Measurements from ENCODE around the gene GLT1D1.

Gene GLT1D1

GRCh38 chr12:128856035-128856790 is 2.9 kb downstream of the GLT1D1 start:
- no peak for DNase-seq

DNA sequence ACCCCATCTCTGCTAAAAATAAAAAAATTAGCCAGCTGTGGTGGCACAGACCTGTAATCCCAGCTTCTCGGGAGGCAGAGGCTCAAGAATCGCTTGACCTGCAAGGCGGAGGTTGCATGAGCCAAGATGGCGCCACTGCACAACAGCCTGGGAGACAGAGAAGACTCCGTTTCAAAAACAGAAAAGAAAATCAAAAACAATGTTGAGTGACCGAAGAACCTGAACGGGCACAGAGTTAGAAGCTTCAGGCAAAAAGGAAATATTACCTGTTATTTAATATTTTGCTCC is 3.5 kb downstream of the GLT1D1 start:
- DNase-seq, result no peak

DNA sequence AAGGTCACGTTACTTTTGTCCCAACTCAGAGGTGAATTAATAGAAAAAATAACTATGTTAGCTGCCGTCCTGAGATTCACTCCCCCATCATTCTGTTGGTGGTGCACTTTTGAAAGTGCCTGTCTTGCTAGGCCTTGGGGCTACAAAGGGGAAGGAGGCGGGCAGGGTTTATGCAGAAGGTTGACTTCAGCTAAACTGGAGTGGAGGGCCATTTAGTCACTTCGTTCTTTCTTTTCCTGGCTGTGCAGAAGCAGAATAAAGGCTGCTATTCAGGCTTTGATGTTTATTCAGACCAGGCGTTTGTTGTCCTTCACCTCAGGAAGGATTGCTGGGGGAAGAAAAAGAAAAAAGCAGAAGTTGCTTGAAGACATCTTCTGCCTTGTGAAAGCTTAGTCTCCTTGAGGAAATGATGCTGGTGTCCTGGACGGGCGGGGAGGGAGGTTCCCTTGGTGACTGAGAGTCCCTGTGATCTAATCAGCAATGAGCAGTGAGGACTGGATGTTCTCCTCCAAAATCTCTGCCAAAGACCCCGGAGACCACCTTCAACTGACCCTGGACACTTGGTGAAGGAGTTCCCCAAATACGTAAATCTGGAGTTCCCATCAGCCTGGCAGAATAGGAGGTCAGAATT is 4.0 kb downstream of the GLT1D1 start:
- no peak for DNase-seq

GRCh38 chr12:128859311-128859710 is 6.0 kb downstream of the GLT1D1 start:
- DNase-seq, result no peak

DNA sequence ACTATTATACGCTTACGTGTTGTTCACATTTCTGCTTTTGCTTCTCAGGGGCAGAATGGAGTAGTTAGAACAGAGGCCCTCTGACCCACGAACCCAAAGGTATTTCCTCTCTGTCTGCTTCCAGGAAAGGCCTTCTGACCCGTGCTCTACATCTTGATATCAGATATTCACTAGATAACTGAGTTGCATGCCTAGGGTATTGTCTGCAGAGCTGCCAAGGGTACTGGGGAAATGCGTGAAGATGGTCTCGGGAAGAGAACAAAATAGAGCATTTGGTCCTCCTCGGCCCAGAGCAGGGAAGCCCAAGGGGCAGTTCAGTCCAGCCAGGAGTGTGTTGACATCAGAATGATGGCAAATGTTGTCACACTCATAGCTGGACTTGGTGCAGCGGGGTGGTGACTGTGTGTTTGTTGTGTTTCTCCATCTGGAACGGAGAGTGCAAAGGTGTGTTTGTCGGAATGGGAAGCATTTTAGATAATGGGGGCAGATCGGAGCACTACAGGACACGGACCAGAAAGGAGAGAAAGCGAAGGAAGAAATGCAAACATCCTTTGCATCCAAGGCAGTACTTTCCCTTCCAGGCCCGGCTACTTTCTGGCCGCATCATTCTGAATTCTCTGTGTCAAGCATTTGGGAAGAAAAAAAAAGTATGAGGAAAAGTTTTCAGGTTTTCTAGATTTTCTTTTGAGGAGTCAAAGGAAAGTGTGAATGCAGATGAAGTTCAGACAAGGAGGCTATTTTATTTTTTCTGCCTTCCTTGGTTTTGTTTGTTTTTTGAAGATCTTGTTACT is 8.1 kb downstream of the GLT1D1 start:
- no peak for DNase-seq

GRCh38 chr12:128863957-128864356 is 10.7 kb downstream of the GLT1D1 start:
- no peak for DNase-seq

DNA sequence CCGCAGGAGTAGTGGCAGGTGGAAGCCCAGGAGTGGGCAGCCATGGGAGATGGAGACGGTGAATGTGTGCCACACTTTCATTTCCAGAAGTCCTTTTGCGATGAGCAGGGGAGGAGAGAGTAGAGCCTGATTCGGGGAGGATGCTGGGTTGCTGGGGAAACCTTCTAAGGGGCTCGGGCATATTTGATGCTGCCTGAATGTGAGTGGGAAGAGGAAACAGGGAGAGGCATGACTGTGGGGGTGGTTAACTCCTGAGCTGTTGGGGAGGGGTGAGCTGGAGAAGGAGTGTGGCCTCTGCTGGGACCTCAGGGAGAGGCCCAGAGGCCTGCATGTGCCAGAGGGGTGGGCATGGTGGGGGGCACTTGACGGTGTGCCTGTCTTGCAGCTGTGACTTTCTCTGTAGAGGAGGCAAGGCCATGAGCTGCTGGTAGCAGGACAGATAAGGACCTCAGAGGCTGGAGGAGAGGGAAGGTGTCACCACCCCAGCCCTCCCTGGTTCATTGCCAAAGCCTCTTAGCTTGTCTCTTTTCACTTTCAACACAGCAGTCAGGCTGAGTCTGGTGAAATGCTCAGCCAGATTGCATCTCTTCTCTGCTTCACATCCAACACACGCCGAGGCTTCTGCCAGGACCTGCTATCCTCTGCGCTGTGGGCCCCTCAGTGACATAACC is 11.4 kb downstream of the GLT1D1 start:
- no peak for DNase-seq

- DNase-seq, result no peak
Observed at GRCh38 chr12:128867466-128867865, 14.2 kb downstream of the GLT1D1 start.

DNA sequence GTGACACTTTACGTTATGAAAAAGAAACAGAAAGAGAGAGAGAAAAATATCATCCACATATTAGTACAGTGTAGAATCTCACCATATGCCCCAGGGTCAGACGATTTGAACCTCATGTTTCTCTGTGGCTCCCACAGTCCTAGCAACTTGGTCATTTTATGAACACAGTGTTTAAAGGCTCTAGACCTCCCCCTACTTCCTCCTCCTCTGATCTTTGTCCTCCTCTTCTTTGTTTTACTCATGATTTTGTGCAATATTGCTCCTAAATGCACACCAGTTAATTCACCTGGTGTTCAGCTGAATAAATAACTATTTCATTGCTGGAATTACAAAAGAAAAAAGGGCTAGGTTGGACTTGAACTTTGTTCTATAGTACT is 18.2 kb downstream of the GLT1D1 start:
- no peak for DNase-seq

DNA sequence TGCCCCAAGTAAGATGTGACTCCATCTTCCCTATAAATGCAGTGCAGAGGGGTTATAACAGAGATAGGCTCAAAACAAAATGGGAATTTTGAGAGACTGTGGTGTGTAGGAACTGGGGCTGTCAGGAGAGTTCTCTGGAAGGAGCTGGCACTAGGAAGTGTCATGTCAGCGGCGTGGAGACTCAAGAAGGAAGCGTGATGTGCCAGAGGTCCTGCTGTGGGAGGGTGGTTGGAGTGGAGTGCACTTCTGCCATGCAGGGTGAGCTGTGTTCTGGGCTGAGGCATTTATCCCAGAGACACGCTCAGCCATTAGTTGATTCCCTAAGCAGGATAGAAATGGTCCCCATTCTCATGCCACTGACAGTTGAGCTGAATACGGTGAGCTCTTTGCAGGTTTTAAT is 19.0 kb downstream of the GLT1D1 start:
- no peak for DNase-seq

GRCh38 chr12:128876559-128876958 is 23.3 kb downstream of the GLT1D1 start:
- no peak for DNase-seq

DNA sequence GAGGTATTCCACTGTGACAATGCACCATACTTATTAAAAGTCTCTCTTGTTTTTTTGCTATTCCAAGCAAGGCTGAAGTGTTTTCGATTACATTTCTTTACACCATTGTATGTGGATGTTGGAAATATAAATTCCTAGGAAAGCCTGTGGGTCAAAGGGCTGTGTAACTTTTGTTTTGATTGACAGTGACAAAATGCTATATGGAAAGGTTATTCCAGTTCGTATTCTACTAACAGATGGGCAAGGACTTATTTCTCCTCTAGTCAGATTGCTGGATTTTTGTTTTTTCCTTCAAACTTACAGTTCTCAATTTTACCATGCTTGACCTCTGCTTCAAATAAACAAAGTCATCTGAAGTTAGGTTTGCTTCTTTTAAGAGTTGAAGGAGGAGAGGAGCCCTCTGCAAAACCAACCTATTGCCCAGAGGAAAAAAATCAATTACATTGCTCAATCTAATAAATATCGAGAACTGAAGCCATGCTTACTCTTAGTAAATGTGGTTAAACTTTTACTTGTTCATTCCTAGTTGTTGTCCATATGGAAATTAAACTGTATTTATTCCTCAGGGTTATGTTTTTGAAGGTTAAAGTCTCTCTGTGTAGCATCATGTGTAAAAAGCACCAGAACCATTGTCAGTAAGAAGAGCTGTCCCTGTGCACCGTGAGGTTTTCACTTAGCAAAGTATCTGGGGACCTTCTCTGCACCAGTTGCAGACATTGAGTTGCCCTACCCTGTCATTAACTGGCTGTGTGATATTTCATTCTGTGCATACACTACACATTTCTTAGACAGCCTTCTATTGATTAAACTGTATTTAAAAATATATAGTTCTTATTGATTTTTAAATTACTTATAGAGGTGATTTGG is 26.9 kb downstream of the GLT1D1 start:
- DNase-seq, result no peak

GRCh38 chr12:128891856-128892255 is 38.6 kb downstream of the GLT1D1 start:
- DNase-seq, result no peak

DNA sequence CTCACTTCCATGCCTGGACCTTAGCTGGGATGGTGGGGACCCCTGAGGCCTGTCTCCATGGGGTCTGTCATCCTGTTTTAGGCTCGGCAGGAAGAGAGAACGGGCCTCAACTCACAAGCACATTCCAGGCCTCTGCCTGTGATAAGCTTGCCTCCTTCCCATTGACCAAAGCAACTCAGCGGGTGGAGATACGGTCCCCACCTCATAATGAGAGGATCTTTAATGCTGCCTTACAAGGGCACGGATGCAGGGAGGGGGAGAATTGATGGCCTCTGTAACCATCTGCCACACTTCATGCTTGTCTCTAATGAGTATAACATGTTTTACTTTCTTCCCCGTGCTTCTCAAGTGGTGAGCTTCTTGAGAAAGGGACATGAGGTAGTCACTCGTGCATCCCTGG is 50.0 kb downstream of the GLT1D1 start:
- no peak for DNase-seq

DNA sequence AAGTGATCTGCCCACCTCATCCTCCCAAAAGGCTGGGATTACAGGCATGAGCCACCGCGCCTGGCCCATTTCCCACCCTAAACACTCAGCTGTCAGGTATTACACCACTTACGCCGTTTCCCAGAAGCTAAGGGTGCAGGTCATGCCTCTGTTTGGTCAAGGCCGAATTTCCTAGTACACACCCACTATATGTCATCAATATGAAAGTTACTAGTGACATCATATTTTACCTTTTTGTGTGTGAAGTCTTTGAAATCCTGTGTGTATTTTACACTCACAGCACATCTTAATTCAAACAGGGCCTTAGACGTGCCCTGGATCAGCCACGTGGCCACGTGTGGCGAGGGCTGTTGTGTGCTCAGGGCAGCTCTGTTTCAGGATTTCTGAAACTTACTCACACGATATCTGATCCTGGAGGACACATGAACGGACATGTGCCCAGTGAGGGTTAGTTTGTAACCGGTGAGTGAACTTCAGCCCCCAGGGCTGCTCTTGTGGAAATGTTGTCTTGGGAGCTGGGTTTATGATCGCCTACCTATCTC is 51.8 kb downstream of the GLT1D1 start:
- DNase-seq, result no peak

DNA sequence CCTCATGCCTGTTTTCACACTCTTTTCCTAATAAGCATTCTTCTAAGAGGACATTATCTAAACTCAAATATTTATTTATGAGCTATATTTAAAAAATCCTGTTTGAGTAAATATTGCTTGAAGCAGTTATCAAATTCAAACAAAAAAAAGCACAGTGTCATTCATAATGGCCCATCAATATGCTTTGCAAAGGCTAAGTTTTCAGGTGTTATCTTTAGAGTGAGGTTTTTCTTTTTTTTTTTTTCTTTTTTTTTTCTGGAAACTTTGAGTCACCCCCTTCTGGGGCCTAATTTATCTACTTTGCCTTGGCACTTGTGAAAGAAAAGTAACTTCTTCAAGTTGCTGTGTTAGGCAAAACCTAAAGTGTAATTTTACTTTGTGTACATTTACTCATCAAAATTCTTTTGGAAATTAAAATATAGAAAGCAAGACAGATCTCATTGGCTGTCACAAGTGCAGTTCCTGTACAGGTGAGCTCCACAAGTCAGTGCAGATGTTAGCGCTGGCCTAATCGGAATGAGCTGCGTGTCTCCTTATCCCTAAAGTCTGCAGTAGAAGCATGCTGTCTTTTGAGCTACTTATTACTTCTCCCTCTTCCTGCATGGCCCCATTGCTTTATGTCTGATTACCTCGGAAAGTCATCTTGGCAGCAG is 53.3 kb downstream of the GLT1D1 start:
- no peak for DNase-seq

GRCh38 chr12:128908254-128908653 is 55.0 kb downstream of the GLT1D1 start:
- DNase-seq, result no peak

DNA sequence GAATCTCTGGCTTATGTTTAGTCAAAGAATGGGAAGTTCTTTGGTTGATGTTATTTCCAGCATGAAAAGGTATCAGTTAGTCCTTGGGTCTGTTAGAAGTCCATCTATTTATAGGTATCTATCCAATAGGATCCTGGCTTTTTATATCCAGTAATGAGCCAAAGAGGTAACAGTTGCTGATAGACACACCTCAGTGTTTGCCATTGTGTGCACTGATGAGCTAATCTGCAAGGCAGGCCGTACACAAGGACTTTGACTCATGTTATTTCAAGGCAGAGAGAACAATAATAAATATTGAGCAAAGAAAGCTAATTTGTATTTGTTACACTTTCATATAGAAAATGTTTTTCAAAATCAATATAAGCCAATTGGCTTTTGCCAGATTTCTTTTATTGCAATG is 56.4 kb downstream of the GLT1D1 start:
- no peak for DNase-seq

- DNase-seq, result no peak
Observed at GRCh38 chr12:128910629-128911028, 57.4 kb downstream of the GLT1D1 start.

DNA sequence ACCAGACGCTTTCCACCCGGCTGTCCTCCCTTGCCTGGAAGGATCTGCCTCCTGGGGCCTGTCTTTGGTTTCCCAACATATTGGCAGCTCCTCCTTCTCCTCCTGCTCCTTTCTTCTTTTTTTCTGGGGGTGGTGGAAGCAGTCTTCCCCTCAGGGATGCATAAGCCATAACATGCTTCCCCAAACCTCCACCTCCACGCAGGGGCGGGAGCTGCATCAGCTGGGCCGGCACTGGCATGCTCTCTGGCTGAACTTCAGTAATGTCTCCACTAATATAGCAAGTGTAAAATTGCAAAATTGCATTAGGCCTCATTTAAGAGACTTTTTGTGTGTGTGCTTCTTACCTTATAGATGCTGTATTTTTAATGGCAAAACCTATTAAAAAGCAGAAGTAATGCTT is 58.6 kb downstream of the GLT1D1 start:
- no peak for DNase-seq

DNA sequence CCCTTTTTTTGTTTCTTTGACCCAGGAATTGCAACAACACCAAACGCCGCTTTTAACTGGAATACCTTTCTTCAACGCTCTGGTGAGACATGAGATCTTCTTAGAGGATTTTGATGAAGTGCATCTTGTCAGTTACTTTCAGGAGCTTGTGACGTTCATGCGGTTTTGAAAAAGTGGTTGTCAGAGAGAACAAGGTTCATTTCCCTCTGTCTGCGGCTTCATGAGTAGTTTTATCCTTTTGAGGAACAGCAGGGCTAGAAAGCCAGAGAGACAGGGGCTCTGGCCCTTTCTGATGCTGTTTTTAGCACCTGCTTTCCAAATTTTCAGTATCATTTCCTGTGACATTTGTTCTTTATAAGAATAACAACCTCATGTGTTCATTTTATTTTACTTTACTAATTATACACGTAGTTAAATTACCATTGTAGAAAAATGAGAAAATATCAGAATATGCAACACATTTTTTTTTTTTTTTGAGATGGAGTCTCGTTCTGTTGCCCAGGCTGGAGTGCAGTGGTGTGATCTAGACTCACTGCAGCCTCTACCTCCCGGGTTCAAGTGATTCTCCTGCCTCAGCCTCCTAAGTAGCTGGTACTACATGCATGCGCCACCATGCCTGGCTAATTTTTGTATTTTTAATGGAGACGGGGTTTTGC is 61.8 kb downstream of the GLT1D1 start:
- DNase-seq, result no peak
